B cell (primary cell): ENCODE results near the gene CAPNS1. TPM values are rescaled to one million over a fixed set of nuclear protein-coding genes. Genes with fewer than 3 reads are reported as not detected.

Experiments used
- ATAC-seq: fragments of 200-7000 bp; cut with Tn5 transposase; one replicate; pipeline ENCODE4 v1.10.0; 2021; ENCODE audit warnings: low read depth, mild to moderate bottlenecking, moderate number of reproducible peaks, moderate library complexity
- CTCF ChIA-PET: fragments of 350-600 bp; sonication (Branson Sonifier 250); formaldehyde crosslinking; loops from one replicate; lab custom pipeline; 2021; ENCODE audit warnings: antibody characterized with exemption, inconsistent platforms; lab: Charles Lee
- POLR2A ChIA-PET: fragments of 350-600 bp; sonication (Branson Sonifier 250); formaldehyde crosslinking; loops from one replicate; lab custom pipeline; 2021; ENCODE audit warnings: antibody characterized with exemption; lab: Charles Lee
- DNase-seq: peaks from one replicate; pipeline ENCODE4 v3.0.0; 2013
- H2AFZ ChIP-seq: 2 replicates; pipeline ENCODE4 v1.6.1; 2012; ENCODE audit warnings: mild to moderate bottlenecking, low read depth, low read length; ENCODE audit not compliant: insufficient read depth, poor library complexity, severe bottlenecking
- H3K27ac ChIP-seq, 2 donors: 1 replicate in 1 of 2; 2 replicates in 1 of 2; pipeline ENCODE4 v1.5.1; 2012 to 2013; ENCODE audit warnings: low read length in 2 of 2, mild to moderate bottlenecking in 2 of 2, moderate library complexity in 1 of 2
- H3K27me3 ChIP-seq, 4 experiments: fragments of 200-600 bp in 1 of 4; sonication (generic) in 1 of 4; replicated peaks in 1 of 4; 1 replicate in 2 of 4; 2 replicates in 2 of 4; pipeline versions ENCODE4 v1.6.1 to v1.7.0; 2013 to 2016; ENCODE audit warnings: low read length in 3 of 4, mild to moderate bottlenecking in 2 of 4, mixed read lengths in 1 of 4, moderate library complexity in 1 of 4; ENCODE audit not compliant: insufficient read depth in 4 of 4, control insufficient read depth in 3 of 4; ENCODE audit errors: control extremely low read depth in 1 of 4
- H3K36me3 ChIP-seq, 2 experiments: replicated peaks in 1 of 2; 1 replicate in 1 of 2; 2 replicates in 1 of 2; pipeline versions ENCODE4 v1.6.1 to v1.7.1; 2013; ENCODE audit warnings: low read length in 1 of 2; ENCODE audit not compliant: insufficient read depth in 2 of 2, control insufficient read depth in 1 of 2; ENCODE audit errors: control extremely low read depth in 1 of 2, extremely low read depth in 1 of 2
- H3K4me1 ChIP-seq, 2 donors: fragments of 200-600 bp in 1 of 2; sonication (generic) in 1 of 2; 1 replicate in 1 of 2; 2 replicates in 1 of 2; pipeline versions ENCODE4 v1.5.1 to v1.6.1; 2013 to 2017; ENCODE audit warnings: low read length in 2 of 2; ENCODE audit not compliant: control insufficient read depth in 2 of 2, insufficient read depth in 2 of 2
- H3K4me2 ChIP-seq: replicated peaks from 2 replicates; pipeline ENCODE3; 2012; ENCODE audit warnings: mild to moderate bottlenecking, low read depth, low read length; ENCODE audit not compliant: poor library complexity, severe bottlenecking
- H3K4me3 ChIP-seq, 5 experiments: fragments of 200-600 bp in 1 of 5; sonication (generic) in 1 of 5; 1 replicate in 3 of 5; 2 replicates in 2 of 5; pipeline versions ENCODE4 v1.5.1 to v1.7.0; 2011 to 2016; ENCODE audit warnings: low read length in 4 of 5, mild to moderate bottlenecking in 4 of 5, low read depth in 2 of 5, control low read depth in 1 of 5, moderate library complexity in 1 of 5; ENCODE audit not compliant: insufficient read depth in 1 of 5; ENCODE audit errors: control extremely low read depth in 1 of 5, extremely low read depth in 1 of 5
- H3K79me2 ChIP-seq: fragments of 200-600 bp; sonication (generic); one replicate; pipeline ENCODE4 v1.6.0; 2016; ENCODE audit warnings: low read length; ENCODE audit not compliant: control insufficient read depth, insufficient read depth
- H3K9ac ChIP-seq: fragments of 200-600 bp; sonication (generic); 2 replicates; pipeline ENCODE4 v1.6.1; 2017; ENCODE audit warnings: mild to moderate bottlenecking, low read length, moderate library complexity
- H3K9me3 ChIP-seq, 3 donors: one replicate each; pipeline versions ENCODE4 v1.6.1 to v1.7.1; 2013; ENCODE audit warnings: low read length in 2 of 3; ENCODE audit not compliant: control insufficient read depth in 2 of 3, insufficient read depth in 1 of 3; ENCODE audit errors: control extremely low read depth in 1 of 3
- H4K20me1 ChIP-seq: 2 replicates; pipeline ENCODE4 v1.6.0; 2012; ENCODE audit warnings: mild to moderate bottlenecking, low read length; ENCODE audit not compliant: insufficient read depth, control insufficient read depth, poor library complexity, severe bottlenecking
- H3K27ac Mint-ChIP-seq: one replicate; pipeline ENCODE4 v1.8.0; 2021; ENCODE audit warnings: mixed read lengths
- H3K27me3 Mint-ChIP-seq: one replicate; pipeline ENCODE4 v1.8.0; 2021; ENCODE audit warnings: mixed read lengths
- H3K4me1 Mint-ChIP-seq: one replicate; pipeline ENCODE4 v1.8.0; 2021; ENCODE audit warnings: mixed read lengths
- H3K4me3 Mint-ChIP-seq: one replicate; pipeline ENCODE4 v1.8.0; 2021; ENCODE audit warnings: mixed read lengths
- H3K9me3 Mint-ChIP-seq: one replicate; pipeline ENCODE4 v1.8.0; 2022; ENCODE audit warnings: mixed read lengths; ENCODE audit not compliant: insufficient read depth
- CTCF ChIP-seq: fragments of 200-600 bp; IDR thresholded peaks from one replicate; pipeline ENCODE4 v1.8.0; 2022; ENCODE audit warnings: antibody characterized with exemption, mild to moderate bottlenecking
- EZH2 ChIP-seq: IDR thresholded peaks from 2 replicates; pipeline ENCODE4 v1.6.1; 2012; ENCODE audit warnings: borderline replicate concordance, low read depth, mild to moderate bottlenecking, moderate library complexity, low read length; ENCODE audit not compliant: insufficient read depth, poor library complexity, severe bottlenecking
- WGBS: methylation state at CpG from one replicate; pipeline ENCODE4 v1.1.5; 2013; ENCODE audit warnings: missing lambda C conversion rate; ENCODE audit not compliant: insufficient coverage; 5-methylcytosine and 5-hydroxymethylcytosine counted together
- intact Hi-C: fragments of 100-400 bp; cut with micrococcal nuclease; formaldehyde crosslinking; loops from one replicate; pipeline ENCODE4 v1.10.0; 2022
- polyA plus RNA-seq: library from polyadenylated mRNA; depleted of rRNA; stranded (reverse); fragments of >200 nt; gene quantifications from 2 replicates; pipeline ENCODE4 v1.2.3, GENCODE V29; 2012
- total RNA-seq, 2 donors: library from RNA; stranded (reverse); fragments of 120-200 nt in 1 of 2; gene quantifications; 1 replicate in 1 of 2; 2 replicates in 1 of 2; pipeline versions ENCODE4 v1.2.3 to v1.2.4, GENCODE V29; 2013 to 2022

CAPNS1 gene
- total and polyA plus RNA-seq, 2 donors (not counting 1 experiment from before 2014, with no cell fraction given): 272 to 294 TPM

GRCh38 chr19:36115453-36116343, 24.2 kb upstream of the CAPNS1 start, which contains the start of gene TBCB:
TBCB (plus strand) TSS chr19:36115468; CDS start chr19:36115561, 93 bp downstream.
- H4K20me1 ChIP-seq: peaks cover 21% of the 10 kb centered on the region
- H3K9me3 Mint-ChIP-seq: no peaks in the 10 kb centered on the region
- peak within 1 kb of the TSS; percentile 84 to 90 for H3K27ac ChIP-seq
- DNase-seq: no peak
- H3K27me3 Mint-ChIP-seq: no peaks in the 10 kb centered on the region
- peak; percentile 52 for ATAC-seq
- H3K4me3 Mint-ChIP-seq: peak within 1 kb of the TSS; percentile 95
- H3K9ac ChIP-seq: peak within 1 kb of the TSS; percentile 73
- 10% methylated on average over 48 of the region's 59 CpGs for WGBS
- H3K27me3 ChIP-seq: no peaks in the 10 kb centered on the region
- H3K27ac Mint-ChIP-seq: peak within 1 kb of the TSS; percentile 99
- peak within 1 kb of the TSS; percentile 76 to 91 (median 79) for H3K4me3 ChIP-seq
- intact Hi-C loops: loop anchor here (1.0 to 10.0 kb wide), 9 partner anchors 12 to 471 kb away; partner anchors contain the start of genes ALKBH6, COX6B1, ETV2 and PROSER3
- POLR2A ChIA-PET: interaction anchor here (1.2 to 3.4 kb wide), 5 partner anchors 13 to 1351 kb away, joined by 3 to 22 read pairs (median 8); partner anchors contain the start of genes CAPNS1, THAP8, WDR62 and ZNF565
- peaks cover 40% of the 10 kb centered on the region for H3K4me1 Mint-ChIP-seq
- H3K4me2 ChIP-seq: peak within 1 kb of the TSS; percentile 80
- CTCF ChIA-PET: interaction anchor here (0.5 to 5.6 kb wide), 4 partner anchors 12 to 262 kb away, joined by 3 to 42 read pairs (median 4); partner anchors contain the start of genes THAP8, ZNF146 and ZNF565
- peaks cover 0 to 6% (median 0%) of the 10 kb centered on the region in 3 donors for H3K9me3 ChIP-seq
- H2AFZ ChIP-seq: peak within 1 kb of the TSS; percentile 84
- no peak for TF ChIP-seq CTCF
- TF ChIP-seq EZH2: no peak
- peaks cover 0 to 36% of the 10 kb centered on the region in 2 experiments for H3K36me3 ChIP-seq
- peaks cover 60% of the 10 kb centered on the region for H3K79me2 ChIP-seq
- peaks cover 16 to 23% of the 10 kb centered on the region in 2 donors for H3K4me1 ChIP-seq
